Neural progenitor cell (in vitro differentiated cells): ENCODE data around the gene KRT82.

ENCODE experiments used
- CTCF ChIP-seq: fragments of 200-600 bp; sonication (generic); IDR thresholded peaks from 2 replicates; pipeline ENCODE4 v1.5.1; 2017; ENCODE audit warnings: antibody characterized with exemption, mild to moderate bottlenecking
- EZH2phosphoT487 ChIP-seq: fragments of 200-600 bp; sonication (generic); IDR thresholded peaks from 2 replicates; pipeline ENCODE4 v1.6.1; 2017; ENCODE audit warnings: antibody characterized with exemption

- TF ChIP-seq EZH2phosphoT487, result no peak
- TF ChIP-seq CTCF, result no peak
Measured at GRCh38 chr12:52356031-52356761, 49.9 kb downstream of the KRT82 start.
